GM18519 (cell line): ENCODE data around the gene PTPN18.
"Not testable (repeated sequence)": the region's sequence is repeated elsewhere in the genome, so short reads cannot be mapped to it uniquely, and the experiment has no call there.

Source experiments
- ATAC-seq: cut with Tn5 transposase; IDR thresholded peaks from one replicate; pipeline ENCODE4 v1.9.1; 2021; ENCODE audit warnings: mild to moderate bottlenecking, moderate library complexity; ENCODE audit not compliant: unreplicated experiment, low FRiP score

The PTPN18 gene, protein sequence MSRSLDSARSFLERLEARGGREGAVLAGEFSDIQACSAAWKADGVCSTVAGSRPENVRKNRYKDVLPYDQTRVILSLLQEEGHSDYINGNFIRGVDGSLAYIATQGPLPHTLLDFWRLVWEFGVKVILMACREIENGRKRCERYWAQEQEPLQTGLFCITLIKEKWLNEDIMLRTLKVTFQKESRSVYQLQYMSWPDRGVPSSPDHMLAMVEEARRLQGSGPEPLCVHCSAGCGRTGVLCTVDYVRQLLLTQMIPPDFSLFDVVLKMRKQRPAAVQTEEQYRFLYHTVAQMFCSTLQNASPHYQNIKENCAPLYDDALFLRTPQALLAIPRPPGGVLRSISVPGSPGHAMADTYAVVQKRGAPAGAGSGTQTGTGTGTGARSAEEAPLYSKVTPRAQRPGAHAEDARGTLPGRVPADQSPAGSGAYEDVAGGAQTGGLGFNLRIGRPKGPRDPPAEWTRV

GRCh38 chr2:130355578-130356431 lies at the start of gene PTPN18:
TSS of gene PTPN18 (plus strand) at chr2:130356056. CDS start at chr2:130356108, 52 bp downstream.
- ATAC-seq, result peak; percentile 85

GRCh38 chr2:130307850-130308249 lies 48.0 kb upstream of the PTPN18 start:
- ATAC-seq, result no peak

DNA sequence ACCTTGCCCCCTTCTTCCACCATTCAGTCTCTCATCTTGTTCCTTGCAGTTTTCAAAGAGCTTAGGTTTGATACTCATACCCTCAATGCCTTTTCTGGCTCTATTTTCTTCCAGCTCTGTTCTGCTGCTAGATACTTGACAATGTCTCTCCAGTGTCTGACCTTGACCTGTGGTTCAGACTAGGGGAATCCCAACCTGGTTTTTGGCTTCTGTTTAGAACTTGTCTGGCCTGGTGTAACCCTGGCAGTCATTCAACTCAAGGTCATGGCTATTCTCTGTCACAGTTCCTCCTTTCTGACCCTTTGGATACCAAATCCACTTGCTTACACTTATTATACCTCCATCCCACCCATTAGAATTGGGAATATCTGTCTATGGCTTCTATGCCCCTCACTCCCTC lies 45.0 kb upstream of the PTPN18 start:
- ATAC-seq, result no peak

DNA sequence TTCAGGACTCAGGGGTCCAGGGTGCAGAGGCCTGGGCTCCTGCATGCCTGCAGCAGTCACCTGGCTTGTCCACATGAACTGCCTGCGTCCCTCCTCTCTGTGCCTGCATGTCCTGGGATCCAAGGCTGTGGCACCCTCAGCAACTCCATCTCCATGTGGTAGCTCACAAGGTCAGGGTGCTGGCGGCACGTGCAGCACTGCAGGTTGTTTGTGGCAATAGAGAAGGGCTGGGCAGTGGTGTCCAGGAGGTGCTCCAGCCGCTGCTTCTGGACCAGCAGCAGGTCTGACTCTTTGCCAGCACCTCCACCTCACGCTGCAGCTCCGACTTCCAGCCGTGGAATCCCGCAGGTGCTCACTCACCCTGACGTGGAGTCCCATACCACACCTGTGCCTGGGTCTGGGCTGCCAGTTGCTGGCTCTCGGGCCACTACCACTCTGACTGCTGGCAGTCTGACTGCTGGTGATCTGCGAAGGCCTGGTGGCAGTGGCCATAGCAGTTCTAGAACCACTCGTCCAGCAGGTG lies 42.0 kb upstream of the PTPN18 start:
- ATAC-seq, result no peak

DNA sequence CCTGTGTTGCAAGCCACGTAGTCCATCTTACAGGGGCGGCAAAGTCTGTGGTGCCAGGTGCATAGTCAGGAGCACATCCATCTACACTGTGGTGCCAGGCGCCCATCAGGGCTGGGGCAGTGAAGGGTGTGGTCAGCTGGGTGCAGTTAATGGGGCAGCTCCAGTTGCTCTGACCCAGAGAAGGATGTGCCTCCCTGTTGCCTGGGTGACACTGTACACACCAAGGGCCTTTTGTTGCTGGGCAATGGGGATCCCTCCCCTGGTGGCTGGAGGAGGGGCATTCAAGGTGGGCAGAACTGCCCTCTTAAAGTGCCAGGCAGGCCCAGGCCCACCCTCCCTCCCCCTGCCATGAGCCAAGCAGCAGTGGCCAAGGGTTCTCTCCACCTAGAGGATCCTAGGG lies 41.5 kb upstream of the PTPN18 start:
- no peak for ATAC-seq

DNA sequence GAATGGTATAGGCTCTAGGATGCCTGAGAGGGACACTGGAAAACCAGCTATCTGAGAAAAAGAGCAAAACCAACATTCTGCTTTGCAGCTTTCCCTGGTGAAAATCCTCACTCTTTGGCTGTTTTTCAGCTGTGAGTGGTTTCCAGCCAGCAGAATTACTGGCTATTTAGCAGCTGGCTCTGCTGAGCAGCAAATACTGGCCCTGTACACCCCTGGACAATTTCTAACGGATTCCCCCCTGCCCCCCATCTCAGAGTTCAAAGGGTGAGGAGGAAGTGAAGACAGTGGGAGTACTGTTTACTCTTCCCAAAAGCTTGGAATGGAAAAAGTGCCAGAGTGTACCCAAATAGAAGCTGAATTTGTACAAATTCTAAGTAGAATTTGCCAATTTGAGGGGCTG lies 39.3 kb upstream of the PTPN18 start:
- ATAC-seq, result no peak

DNA sequence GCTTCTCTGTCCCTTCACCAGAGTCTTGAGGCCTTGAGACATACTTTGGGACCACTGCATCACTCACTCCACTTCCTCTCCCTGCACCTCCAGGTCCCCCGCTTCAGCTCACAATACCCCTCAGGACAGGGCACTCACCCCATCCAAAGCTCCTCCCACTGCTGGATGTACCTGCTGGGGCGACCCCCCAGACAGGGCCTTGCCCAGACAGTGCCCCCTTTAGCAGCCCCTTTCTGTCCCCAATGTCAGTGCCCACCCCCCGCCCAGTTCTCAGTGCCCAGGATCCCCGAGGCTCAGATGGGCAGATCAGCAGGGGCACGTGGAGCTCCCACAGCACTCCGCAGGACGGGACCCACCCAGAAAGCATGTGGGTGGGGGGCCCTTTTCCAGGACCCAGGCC lies 37.0 kb upstream of the PTPN18 start:
- ATAC-seq, result no peak

GRCh38 chr2:130319536-130319935 lies 36.3 kb upstream of the PTPN18 start:
- ATAC-seq, result no peak

- ATAC-seq, result no peak
These were observed 27.9 kb upstream of the PTPN18 start for GRCh38 chr2:130327703-130328527.

DNA sequence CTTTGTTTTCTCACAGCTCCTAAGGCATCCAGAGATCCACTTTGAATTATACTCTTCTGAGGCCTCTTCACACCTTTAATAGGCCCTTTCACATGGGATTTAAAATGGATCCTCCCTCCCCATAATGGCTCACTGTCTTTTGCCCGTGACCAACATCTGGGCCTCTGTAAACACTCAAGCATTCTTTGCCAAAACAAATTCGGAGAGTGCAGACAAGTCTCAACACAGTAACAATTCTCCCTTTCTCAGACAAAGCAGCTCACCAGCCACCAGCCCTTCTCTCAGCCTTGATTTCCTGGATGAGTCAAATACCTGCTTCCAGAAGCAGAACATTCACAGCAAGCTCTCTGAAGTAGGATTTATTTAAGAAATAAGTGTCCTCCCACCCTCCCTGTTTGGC lies 27.1 kb upstream of the PTPN18 start:
- ATAC-seq, result no peak

GRCh38 chr2:130332271-130333073 lies 23.4 kb upstream of the PTPN18 start:
- no peak for ATAC-seq

- ATAC-seq, result not testable (repeated sequence)
These were observed 22.6 kb upstream of the PTPN18 start for GRCh38 chr2:130333253-130333652.

DNA sequence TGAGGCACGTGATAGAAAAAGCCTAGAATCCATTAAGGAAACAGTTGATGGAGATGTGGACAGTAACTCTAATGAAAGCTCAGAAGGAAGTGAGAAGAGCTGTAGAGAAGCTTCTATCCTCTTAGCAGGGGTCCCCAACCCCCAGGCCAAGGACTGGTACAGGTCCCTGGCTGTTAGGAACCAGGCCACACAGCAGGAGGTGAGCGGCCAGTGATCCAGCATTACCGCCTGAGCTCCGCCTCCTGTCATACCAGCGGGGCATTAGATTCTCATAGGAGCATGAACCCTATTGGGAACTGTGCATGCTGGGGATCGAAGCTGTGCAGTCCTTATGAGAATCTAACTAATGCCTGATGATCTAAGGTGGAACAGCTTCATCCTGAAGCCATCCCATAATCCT lies 21.8 kb upstream of the PTPN18 start:
- ATAC-seq, result no peak

DNA sequence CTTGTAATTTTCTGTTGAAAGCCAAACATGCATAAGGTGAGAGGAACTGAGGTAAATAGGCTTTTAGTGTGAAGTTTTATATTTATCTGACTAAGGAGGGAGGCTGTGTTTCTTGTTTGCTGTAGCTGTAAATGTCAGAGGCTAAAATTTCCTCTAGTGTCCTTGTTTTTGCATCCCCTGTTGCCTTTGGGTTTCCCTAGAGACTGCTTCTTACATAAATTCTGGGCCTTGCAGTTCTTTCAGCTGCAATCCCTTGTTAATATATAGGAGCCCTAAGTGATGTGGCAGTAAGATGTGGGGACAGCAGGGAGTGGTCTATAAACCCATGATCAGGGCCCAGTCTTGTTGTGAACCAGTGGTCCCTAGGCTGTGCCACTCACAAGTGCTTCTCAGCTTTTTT lies 20.6 kb upstream of the PTPN18 start:
- ATAC-seq, result no peak

DNA sequence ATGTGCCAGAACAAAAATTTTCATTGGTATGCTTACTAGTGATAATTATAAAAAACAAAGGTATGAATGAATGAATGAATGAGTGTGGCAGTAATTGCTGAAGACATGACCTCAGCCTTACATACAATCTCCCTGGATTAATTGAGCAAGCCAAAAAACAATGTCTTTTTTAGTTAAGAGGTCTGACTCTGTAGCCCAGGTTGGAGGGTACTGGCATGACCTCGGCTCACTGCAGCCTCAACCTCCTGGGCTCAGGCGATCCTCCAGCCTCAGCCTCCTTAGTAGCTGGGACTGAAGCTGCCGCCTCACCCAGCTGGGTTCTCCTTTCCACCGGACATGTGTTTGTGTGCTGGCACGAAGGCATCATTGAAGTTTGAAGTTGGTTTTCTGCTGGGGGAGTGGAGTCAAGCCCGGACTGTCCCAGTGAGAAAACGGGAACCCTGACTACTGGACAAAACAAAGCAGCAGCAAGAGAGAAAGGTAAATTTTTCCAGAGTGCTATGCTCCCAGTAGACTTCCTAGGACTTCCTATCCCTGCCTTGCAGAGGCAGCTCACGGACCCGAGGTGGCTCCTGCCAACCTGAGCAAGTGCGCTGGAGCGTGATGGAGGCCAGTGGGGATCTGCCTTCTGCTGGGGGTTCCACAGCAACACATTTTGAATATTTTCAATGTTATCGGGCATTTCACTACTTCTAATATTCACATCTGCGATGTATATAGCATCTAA lies 19.5 kb upstream of the PTPN18 start:
- ATAC-seq, result no peak

GRCh38 chr2:130336877-130337734 lies 18.8 kb upstream of the PTPN18 start:
- ATAC-seq, result no peak

DNA sequence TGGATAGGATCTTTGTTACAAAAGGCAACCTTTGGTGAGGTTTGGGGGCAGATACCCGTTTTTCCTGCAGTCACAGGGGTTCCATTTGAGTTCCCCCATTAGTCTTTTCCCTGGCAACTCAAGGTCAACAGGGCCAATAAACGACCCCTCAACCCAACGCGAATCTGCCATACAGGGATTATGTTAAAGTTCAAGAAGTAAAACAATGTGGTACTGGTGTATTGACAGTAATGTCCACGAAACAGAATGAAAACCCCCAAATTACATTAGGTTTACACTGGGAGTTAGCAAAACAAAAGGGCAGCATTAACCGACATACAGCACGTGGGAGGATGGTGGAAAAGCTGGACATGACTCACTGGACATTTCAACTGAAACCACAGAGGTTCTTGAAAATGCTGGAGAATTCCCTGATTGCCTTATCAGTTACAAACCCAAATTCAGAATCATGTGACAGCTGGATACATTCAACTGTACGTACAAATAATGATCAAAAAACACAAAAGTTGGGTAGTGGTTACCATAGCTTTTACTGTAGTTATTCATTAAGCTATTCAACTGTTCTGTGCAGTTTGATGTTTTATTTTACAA lies 18.0 kb upstream of the PTPN18 start:
- ATAC-seq, result no peak
